ENCODE measurements around the gene AMDHD1.

GRCh38 chr12:95972832-95973456 lies 29.8 kb downstream of the AMDHD1 start:
- TF ChIP-seq POLR2A (IDR thresholded peaks at IDR 0.05; ENCODE audit: low read length) = no peak
- no peak for TF ChIP-seq GATA1 (IDR thresholded peaks at IDR 0.05; ENCODE audit: low read depth, low read length)

Measured in erythroblast (primary cell).